WTC11 (cell line): ENCODE results near the gene MAP3K21. TPM values are rescaled to one million over a fixed set of nuclear protein-coding genes. Genes with fewer than 3 reads are reported as not detected.

Experiments used
- ATAC-seq: fragments of 200-7000 bp; cut with Tn5 transposase; 2 replicates; pipeline ENCODE4 v1.10.0; 2021; ENCODE audit warnings: mild to moderate bottlenecking, moderate library complexity
- CTCF ChIA-PET: fragments of 300-600 bp; sonication (Branson Sonifier 250); formaldehyde crosslinking; loops from one replicate; lab custom pipeline; 2021; ENCODE audit warnings: antibody characterized with exemption; lab: Charles Lee
- POLR2A ChIA-PET: fragments of 350-600 bp; sonication (Branson Sonifier 250); formaldehyde crosslinking; loops from one replicate; lab custom pipeline; 2021; ENCODE audit warnings: antibody characterized with exemption; lab: Charles Lee
- DNase-seq: peaks from one replicate; pipeline ENCODE4 v3.0.0; 2021; ENCODE audit warnings: low spot score
- H3K27ac Mint-ChIP-seq: 2 replicates; pipeline ENCODE4 v1.8.0; 2021; ENCODE audit warnings: mixed read lengths
- H3K27me3 Mint-ChIP-seq: 2 replicates; pipeline ENCODE4 v1.8.0; 2021; ENCODE audit warnings: low read depth, mild to moderate bottlenecking, moderate library complexity, mixed read lengths
- H3K36me3 Mint-ChIP-seq: 2 replicates; pipeline ENCODE4 v1.8.0; 2021; ENCODE audit warnings: mixed read lengths
- H3K4me1 Mint-ChIP-seq: 2 replicates; pipeline ENCODE4 v1.8.0; 2022; ENCODE audit warnings: mixed read lengths
- H3K4me3 Mint-ChIP-seq: 2 replicates; pipeline ENCODE4 v1.8.0; 2021; ENCODE audit warnings: mild to moderate bottlenecking, moderate library complexity, mixed read lengths
- H3K9me3 Mint-ChIP-seq: 2 replicates; pipeline ENCODE4 v1.8.0; 2021; ENCODE audit warnings: mixed read lengths
- GTF2I ChIP-seq: fragments of 250-450 bp; sonication (Bioruptor Pico); conservative IDR thresholded peaks from 2 replicates; pipeline ENCODE4 v1.4.0; 2021; ENCODE audit warnings: mild to moderate bottlenecking
- JAZF1 ChIP-seq: fragments of 250-450 bp; sonication (Bioruptor Pico); IDR thresholded peaks from 2 replicates; pipeline ENCODE4 v1.9.0; 2021; ENCODE audit warnings: moderate library complexity, mild to moderate bottlenecking, inconsistent platforms
- MYBL2 ChIP-seq: sonication (generic); formaldehyde crosslinking; IDR thresholded peaks from 2 replicates; pipeline ENCODE4 v1.8.1; 2023; ENCODE audit warnings: mild to moderate bottlenecking, moderate library complexity, missing genetic modification reagents
- NR2C2 ChIP-seq: sonication (generic); formaldehyde crosslinking; IDR thresholded peaks from 2 replicates; pipeline ENCODE4 v1.8.0; 2022; ENCODE audit warnings: mild to moderate bottlenecking, missing genetic modification reagents
- PRRX2 ChIP-seq: fragments of 250-450 bp; sonication (Bioruptor Pico); IDR thresholded peaks from 2 replicates; pipeline ENCODE4 v1.8.0; 2021; ENCODE audit warnings: mild to moderate bottlenecking
- SMAD3 ChIP-seq: sonication (generic); formaldehyde crosslinking; IDR thresholded peaks from 2 replicates; pipeline ENCODE4 v1.8.0; 2022; ENCODE audit warnings: missing genetic modification reagents, mild to moderate bottlenecking, borderline replicate concordance
- ZBTB21 ChIP-seq: sonication (generic); formaldehyde crosslinking; IDR thresholded peaks from 2 replicates; pipeline ENCODE4 v1.8.1; 2023; ENCODE audit warnings: mild to moderate bottlenecking, missing genetic modification reagents, borderline replicate concordance
- ZNF121 ChIP-seq: sonication (generic); formaldehyde crosslinking; IDR thresholded peaks from 2 replicates; pipeline ENCODE4 v1.8.0; 2023; ENCODE audit warnings: missing genetic modification reagents
- total RNA-seq: library from RNA; stranded (reverse); gene quantifications from 3 replicates; pipeline ENCODE4 v1.2.3, GENCODE V29; 2021
- TF ChIP-seq, protein P1 (sequence below): sonication (generic); formaldehyde crosslinking; conservative IDR thresholded peaks from 2 replicates; pipeline ENCODE4 v1.8.1; 2023; ENCODE audit warnings: mild to moderate bottlenecking, low read depth, missing genetic modification reagents, moderate library complexity
- TF ChIP-seq, protein P2 (sequence below): sonication (generic); formaldehyde crosslinking; IDR thresholded peaks from 2 replicates; pipeline ENCODE4 v1.8.1; 2023; ENCODE audit warnings: mild to moderate bottlenecking, missing genetic modification reagents, moderate library complexity
- TF ChIP-seq, protein P3 (sequence below): fragments of 250-450 bp; sonication (Bioruptor Pico); IDR thresholded peaks from 2 replicates; pipeline ENCODE4 v1.9.0; 2021; ENCODE audit warnings: mild to moderate bottlenecking
- TF ChIP-seq, protein P4 (sequence below): sonication (generic); formaldehyde crosslinking; IDR thresholded peaks from 2 replicates; pipeline ENCODE4 v1.8.0; 2022; ENCODE audit warnings: mild to moderate bottlenecking, missing genetic modification reagents
- TF ChIP-seq, protein P5 (sequence below): sonication (generic); formaldehyde crosslinking; IDR thresholded peaks from 2 replicates; pipeline ENCODE4 v1.8.1; 2023; ENCODE audit warnings: mild to moderate bottlenecking, moderate library complexity, missing genetic modification reagents
- TF ChIP-seq, protein P6 (sequence below): sonication (generic); formaldehyde crosslinking; IDR thresholded peaks from 2 replicates; pipeline ENCODE4 v1.8.0; 2022; ENCODE audit warnings: mild to moderate bottlenecking, missing genetic modification reagents
- TF ChIP-seq, protein P7 (sequence below): fragments of 250-450 bp; sonication (Bioruptor Pico); IDR thresholded peaks from 2 replicates; pipeline ENCODE4 v1.9.0; 2021; ENCODE audit warnings: mild to moderate bottlenecking, borderline replicate concordance
- TF ChIP-seq, protein P8 (sequence below): sonication (generic); formaldehyde crosslinking; IDR thresholded peaks from 2 replicates; pipeline ENCODE4 v1.8.1; 2022; ENCODE audit warnings: low read depth, missing genetic modification reagents, borderline replicate concordance

MAP3K21 gene
- total RNA-seq, 1 experiment from 2014 or later, result 24.0 TPM

DNA sequence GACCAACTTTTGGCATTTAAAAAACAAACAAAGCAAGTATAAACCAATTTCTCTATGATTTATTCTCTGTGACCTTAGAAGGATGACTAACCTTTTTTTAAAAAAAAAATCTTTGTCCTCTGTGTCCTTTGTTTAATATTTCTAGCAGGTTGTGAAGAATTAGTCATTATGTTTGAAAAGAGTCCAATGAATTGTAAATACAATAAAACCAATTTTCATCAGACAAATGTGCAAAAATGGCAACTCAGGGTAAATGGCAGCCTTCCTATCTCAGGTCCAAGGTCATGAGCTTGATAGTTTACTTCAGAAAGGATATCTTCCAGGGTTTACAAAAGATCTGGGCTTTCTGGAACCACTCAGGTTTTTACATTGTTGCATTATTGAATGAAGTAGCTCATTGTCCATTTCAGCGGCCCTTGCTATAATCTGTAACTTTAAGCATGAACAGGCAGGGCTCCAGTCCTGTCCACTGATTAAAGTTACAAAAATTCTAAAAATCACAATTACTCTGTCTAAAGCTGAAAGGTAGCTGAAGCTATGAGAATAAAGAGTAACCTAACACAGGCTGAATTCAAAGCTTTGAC is 11.7 kb upstream of the MAP3K21 start (continued):
- TF ChIP-seq, protein P1, sequence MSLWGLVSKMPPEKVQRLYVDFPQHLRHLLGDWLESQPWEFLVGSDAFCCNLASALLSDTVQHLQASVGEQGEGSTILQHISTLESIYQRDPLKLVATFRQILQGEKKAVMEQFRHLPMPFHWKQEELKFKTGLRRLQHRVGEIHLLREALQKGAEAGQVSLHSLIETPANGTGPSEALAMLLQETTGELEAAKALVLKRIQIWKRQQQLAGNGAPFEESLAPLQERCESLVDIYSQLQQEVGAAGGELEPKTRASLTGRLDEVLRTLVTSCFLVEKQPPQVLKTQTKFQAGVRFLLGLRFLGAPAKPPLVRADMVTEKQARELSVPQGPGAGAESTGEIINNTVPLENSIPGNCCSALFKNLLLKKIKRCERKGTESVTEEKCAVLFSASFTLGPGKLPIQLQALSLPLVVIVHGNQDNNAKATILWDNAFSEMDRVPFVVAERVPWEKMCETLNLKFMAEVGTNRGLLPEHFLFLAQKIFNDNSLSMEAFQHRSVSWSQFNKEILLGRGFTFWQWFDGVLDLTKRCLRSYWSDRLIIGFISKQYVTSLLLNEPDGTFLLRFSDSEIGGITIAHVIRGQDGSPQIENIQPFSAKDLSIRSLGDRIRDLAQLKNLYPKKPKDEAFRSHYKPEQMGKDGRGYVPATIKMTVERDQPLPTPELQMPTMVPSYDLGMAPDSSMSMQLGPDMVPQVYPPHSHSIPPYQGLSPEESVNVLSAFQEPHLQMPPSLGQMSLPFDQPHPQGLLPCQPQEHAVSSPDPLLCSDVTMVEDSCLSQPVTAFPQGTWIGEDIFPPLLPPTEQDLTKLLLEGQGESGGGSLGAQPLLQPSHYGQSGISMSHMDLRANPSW (CRISPR knock-in tag), result no peak
- TF ChIP-seq NR2C2 (CRISPR knock-in tag) (no peak), ZNF121 (CRISPR knock-in tag) (no peak), JAZF1 (CRISPR knock-in tag) (no peak)
- TF ChIP-seq, protein P2, sequence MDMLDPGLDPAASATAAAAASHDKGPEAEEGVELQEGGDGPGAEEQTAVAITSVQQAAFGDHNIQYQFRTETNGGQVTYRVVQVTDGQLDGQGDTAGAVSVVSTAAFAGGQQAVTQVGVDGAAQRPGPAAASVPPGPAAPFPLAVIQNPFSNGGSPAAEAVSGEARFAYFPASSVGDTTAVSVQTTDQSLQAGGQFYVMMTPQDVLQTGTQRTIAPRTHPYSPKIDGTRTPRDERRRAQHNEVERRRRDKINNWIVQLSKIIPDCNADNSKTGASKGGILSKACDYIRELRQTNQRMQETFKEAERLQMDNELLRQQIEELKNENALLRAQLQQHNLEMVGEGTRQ (CRISPR knock-in tag), result no peak
- TF ChIP-seq, protein P3, sequence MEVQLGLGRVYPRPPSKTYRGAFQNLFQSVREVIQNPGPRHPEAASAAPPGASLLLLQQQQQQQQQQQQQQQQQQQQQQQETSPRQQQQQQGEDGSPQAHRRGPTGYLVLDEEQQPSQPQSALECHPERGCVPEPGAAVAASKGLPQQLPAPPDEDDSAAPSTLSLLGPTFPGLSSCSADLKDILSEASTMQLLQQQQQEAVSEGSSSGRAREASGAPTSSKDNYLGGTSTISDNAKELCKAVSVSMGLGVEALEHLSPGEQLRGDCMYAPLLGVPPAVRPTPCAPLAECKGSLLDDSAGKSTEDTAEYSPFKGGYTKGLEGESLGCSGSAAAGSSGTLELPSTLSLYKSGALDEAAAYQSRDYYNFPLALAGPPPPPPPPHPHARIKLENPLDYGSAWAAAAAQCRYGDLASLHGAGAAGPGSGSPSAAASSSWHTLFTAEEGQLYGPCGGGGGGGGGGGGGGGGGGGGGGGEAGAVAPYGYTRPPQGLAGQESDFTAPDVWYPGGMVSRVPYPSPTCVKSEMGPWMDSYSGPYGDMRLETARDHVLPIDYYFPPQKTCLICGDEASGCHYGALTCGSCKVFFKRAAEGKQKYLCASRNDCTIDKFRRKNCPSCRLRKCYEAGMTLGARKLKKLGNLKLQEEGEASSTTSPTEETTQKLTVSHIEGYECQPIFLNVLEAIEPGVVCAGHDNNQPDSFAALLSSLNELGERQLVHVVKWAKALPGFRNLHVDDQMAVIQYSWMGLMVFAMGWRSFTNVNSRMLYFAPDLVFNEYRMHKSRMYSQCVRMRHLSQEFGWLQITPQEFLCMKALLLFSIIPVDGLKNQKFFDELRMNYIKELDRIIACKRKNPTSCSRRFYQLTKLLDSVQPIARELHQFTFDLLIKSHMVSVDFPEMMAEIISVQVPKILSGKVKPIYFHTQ (CRISPR knock-in tag), result no peak
- TF ChIP-seq, protein P4, sequence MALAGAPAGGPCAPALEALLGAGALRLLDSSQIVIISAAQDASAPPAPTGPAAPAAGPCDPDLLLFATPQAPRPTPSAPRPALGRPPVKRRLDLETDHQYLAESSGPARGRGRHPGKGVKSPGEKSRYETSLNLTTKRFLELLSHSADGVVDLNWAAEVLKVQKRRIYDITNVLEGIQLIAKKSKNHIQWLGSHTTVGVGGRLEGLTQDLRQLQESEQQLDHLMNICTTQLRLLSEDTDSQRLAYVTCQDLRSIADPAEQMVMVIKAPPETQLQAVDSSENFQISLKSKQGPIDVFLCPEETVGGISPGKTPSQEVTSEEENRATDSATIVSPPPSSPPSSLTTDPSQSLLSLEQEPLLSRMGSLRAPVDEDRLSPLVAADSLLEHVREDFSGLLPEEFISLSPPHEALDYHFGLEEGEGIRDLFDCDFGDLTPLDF (CRISPR knock-in tag), result no peak
- TF ChIP-seq, protein P5, sequence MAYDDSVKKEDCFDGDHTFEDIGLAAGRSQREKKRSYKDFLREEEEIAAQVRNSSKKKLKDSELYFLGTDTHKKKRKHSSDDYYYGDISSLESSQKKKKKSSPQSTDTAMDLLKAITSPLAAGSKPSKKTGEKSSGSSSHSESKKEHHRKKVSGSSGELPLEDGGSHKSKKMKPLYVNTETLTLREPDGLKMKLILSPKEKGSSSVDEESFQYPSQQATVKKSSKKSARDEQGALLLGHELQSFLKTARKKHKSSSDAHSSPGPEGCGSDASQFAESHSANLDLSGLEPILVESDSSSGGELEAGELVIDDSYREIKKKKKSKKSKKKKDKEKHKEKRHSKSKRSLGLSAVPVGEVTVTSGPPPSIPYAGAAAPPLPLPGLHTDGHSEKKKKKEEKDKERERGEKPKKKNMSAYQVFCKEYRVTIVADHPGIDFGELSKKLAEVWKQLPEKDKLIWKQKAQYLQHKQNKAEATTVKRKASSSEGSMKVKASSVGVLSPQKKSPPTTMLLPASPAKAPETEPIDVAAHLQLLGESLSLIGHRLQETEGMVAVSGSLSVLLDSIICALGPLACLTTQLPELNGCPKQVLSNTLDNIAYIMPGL (CRISPR knock-in tag), result no peak
- TF ChIP-seq, all 79 proteins: peak for 0

DNA sequence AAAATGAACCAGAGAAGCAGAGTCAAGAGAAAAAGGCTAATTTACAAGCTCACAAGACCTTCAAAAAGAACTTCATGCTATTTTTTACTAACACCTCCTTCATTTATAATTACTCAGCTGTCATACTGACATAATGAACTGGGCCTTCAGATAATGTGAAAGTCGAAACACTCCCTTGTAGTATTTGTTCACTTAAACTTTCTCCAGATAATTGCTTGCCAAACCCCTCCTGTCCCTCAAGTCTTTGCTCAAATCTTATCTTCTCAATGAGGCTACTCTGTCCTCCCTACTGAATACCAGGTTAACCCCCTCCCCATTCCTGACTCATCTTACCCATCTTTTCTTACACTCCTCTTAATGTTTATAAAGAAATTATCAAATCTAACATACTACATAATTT is 11.1 kb upstream of the MAP3K21 start:
- Mint-ChIP-seq H3K4me1 (peaks cover 13% of the 10 kb centered on the region), H3K4me3 (no peak overlapping the region), H3K27ac (no peak overlapping the region), H3K9me3 (no peaks in the 10 kb centered on the region), H3K36me3 (no peaks in the 10 kb centered on the region), H3K27me3 (no peaks in the 10 kb centered on the region)
- ATAC-seq, result no peak
- no peak for DNase-seq
- ChIA-PET POLR2A (no interaction called here), CTCF (interaction anchor here (0.9 to 1.0 kb wide), 2 partner anchors 9 to 125 kb away, joined by 3 read pairs; no protein-coding TSS in a partner anchor)
- TF ChIP-seq NR2C2 (CRISPR knock-in tag), result no peak
- TF ChIP-seq, protein P6, sequence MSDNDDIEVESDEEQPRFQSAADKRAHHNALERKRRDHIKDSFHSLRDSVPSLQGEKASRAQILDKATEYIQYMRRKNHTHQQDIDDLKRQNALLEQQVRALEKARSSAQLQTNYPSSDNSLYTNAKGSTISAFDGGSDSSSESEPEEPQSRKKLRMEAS (CRISPR knock-in tag), result no peak
- TF ChIP-seq ZBTB21, result no peak
- no peak for TF ChIP-seq PRRX2 (CRISPR knock-in tag)
- no peak for TF ChIP-seq MYBL2 (CRISPR knock-in tag)
- no peak for TF ChIP-seq GTF2I
- TF ChIP-seq, protein P7, sequence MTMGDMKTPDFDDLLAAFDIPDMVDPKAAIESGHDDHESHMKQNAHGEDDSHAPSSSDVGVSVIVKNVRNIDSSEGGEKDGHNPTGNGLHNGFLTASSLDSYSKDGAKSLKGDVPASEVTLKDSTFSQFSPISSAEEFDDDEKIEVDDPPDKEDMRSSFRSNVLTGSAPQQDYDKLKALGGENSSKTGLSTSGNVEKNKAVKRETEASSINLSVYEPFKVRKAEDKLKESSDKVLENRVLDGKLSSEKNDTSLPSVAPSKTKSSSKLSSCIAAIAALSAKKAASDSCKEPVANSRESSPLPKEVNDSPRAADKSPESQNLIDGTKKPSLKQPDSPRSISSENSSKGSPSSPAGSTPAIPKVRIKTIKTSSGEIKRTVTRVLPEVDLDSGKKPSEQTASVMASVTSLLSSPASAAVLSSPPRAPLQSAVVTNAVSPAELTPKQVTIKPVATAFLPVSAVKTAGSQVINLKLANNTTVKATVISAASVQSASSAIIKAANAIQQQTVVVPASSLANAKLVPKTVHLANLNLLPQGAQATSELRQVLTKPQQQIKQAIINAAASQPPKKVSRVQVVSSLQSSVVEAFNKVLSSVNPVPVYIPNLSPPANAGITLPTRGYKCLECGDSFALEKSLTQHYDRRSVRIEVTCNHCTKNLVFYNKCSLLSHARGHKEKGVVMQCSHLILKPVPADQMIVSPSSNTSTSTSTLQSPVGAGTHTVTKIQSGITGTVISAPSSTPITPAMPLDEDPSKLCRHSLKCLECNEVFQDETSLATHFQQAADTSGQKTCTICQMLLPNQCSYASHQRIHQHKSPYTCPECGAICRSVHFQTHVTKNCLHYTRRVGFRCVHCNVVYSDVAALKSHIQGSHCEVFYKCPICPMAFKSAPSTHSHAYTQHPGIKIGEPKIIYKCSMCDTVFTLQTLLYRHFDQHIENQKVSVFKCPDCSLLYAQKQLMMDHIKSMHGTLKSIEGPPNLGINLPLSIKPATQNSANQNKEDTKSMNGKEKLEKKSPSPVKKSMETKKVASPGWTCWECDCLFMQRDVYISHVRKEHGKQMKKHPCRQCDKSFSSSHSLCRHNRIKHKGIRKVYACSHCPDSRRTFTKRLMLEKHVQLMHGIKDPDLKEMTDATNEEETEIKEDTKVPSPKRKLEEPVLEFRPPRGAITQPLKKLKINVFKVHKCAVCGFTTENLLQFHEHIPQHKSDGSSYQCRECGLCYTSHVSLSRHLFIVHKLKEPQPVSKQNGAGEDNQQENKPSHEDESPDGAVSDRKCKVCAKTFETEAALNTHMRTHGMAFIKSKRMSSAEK (CRISPR knock-in tag), result no peak
- TF ChIP-seq, protein P8, sequence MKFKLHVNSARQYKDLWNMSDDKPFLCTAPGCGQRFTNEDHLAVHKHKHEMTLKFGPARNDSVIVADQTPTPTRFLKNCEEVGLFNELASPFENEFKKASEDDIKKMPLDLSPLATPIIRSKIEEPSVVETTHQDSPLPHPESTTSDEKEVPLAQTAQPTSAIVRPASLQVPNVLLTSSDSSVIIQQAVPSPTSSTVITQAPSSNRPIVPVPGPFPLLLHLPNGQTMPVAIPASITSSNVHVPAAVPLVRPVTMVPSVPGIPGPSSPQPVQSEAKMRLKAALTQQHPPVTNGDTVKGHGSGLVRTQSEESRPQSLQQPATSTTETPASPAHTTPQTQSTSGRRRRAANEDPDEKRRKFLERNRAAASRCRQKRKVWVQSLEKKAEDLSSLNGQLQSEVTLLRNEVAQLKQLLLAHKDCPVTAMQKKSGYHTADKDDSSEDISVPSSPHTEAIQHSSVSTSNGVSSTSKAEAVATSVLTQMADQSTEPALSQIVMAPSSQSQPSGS (CRISPR knock-in tag), result no peak
- TF ChIP-seq SMAD3 (CRISPR knock-in tag), result no peak
